ENCODE data around the gene PRKCH. TPM values are rescaled to one million over a fixed set of nuclear protein-coding genes. Genes with fewer than 3 reads are reported as not detected.

The PRKCH gene
- total RNA-seq, 1 experiment from 2014 or later: 58.6 TPM

DNA sequence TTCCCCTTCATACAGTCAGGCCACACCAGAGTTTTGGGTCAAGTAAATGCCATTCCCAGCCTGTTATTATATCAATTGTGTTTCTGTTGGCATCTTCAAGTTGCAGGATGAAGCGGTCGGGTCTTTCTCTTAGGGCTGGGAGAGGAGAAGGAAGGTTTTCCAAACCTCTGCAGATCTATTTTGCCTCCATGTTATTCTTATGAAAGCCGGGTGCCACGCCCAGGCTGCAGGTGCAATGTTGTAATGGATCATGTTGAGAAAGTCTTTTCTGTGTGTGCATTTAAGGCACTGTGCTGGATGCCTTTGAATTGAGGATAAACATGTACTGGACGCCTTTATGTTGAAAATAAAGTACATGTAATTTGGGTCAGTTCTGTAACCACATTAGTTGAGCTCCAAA lies 209.5 kb downstream of the PRKCH start:
- no peak for DNase-seq (ENCODE audit: low read depth, low spot score)
- in situ Hi-C loops (cut with HindIII; ENCODE audit: low pct_unique_long_range_greater_than_20kb, low sequenced_read_pairs): no loop called here

DNA sequence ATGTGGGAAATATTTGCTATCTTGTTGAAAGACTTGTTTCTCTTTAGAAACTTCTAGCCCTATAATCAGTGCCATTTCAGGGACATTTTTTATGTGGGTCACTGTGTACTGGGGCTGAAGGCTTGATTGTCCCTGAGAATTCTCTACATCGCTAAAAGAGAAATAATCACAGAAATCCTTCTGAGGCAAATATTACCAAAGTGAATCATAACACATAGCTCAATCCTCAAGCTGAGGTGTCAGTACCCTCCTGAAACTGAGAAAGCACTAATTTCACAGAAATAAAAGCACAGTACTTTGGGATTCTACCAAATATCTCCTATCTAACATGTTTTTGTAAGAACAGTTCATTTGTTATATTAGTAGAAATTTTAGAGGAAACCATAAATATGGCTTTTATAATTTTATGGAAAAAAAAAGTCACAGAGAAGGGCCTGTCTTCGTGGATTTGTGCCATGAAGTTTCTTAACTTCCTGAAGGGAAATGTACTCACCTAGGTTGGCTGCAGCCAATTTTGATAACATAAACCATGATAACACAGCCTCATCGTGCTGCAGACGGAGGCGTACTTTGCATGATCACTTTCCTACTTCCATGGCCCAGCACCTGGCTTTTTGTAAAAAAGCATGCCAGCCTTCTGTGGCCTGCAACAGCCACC lies 210.2 kb downstream of the PRKCH start:
- in situ Hi-C loops (cut with HindIII; ENCODE audit: low pct_unique_long_range_greater_than_20kb, low sequenced_read_pairs): no loop called here
- no peak for DNase-seq (ENCODE audit: low read depth, low spot score)

GRCh38 chr14:61532123-61532505 lies 210.7 kb downstream of the PRKCH start:
- DNase-seq (ENCODE audit: low read depth, low spot score): no peak
- in situ Hi-C loops (cut with HindIII; ENCODE audit: low pct_unique_long_range_greater_than_20kb, low sequenced_read_pairs): no loop called here

GRCh38 chr14:61532763-61533162 lies 211.4 kb downstream of the PRKCH start:
- in situ Hi-C loops (cut with HindIII; ENCODE audit: low pct_unique_long_range_greater_than_20kb, low sequenced_read_pairs): no loop called here
- DNase-seq (ENCODE audit: low read depth, low spot score): no peak

- DNase-seq (ENCODE audit: low read depth, low spot score): no peak
- in situ Hi-C loops (cut with HindIII; ENCODE audit: low pct_unique_long_range_greater_than_20kb, low sequenced_read_pairs): no loop called here
Measured at GRCh38 chr14:61533513-61534255, 212.3 kb downstream of the PRKCH start.

GRCh38 chr14:61535032-61535431 lies 213.7 kb downstream of the PRKCH start:
- DNase-seq (ENCODE audit: low read depth, low spot score): no peak
- in situ Hi-C loops (cut with HindIII; ENCODE audit: low pct_unique_long_range_greater_than_20kb, low sequenced_read_pairs): no loop called here

- in situ Hi-C loops (cut with HindIII; ENCODE audit: low pct_unique_long_range_greater_than_20kb, low sequenced_read_pairs): no loop called here
Measured at GRCh38 chr14:61535458-61535857, 214.1 kb downstream of the PRKCH start.

GRCh38 chr14:61536661-61537562 lies 215.5 kb downstream of the PRKCH start:
- no peak for DNase-seq (ENCODE audit: low read depth, low spot score)
- in situ Hi-C loops (cut with HindIII; ENCODE audit: low pct_unique_long_range_greater_than_20kb, low sequenced_read_pairs): no loop called here

More at GRCh38 chr14:61535458-61535857, 214.1 kb downstream of the PRKCH start:
- DNase-seq (ENCODE audit: low read depth, low spot score): no peak

DNA sequence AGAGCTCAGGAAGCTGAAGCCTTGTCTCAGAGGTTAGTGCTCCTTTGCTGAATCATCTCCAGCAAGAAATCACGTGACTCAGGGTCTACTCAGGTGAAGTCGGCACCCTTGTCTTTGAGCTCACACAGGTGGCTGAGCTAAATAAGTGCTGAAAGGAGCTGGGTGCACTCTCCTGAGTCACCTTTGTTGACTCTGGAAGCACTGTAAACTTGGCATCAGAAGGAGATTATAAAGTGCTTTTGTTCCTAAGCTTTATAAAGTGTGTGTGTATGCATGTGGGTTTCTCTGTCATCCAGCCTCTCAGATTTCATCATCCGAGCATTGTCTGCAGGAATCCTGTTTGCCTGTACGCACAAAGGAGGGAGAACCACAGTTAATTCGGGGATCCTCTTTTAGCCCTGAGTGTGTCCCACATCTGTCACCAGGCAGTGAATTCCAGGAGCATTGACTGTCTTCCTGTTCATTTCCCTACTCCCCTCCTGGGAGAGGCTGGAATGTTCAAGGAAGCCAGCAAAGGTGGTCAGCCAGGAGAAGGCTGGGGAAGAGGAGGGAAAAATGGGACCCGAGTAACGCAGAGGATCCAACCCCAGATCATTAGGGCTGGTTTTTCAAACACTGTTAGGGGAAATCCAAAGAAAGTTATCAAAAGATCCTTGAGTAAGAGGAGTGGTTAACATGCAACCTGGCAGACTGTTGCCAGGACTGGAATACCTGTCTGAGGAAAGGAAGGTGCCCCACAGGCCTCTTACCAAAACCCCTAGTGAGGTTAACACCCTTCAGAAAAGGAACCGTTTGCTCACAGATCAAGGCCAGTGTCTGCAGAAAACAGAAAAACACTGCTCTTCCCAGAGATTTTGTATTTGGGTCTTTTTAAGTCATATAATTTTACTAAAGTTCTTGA lies 216.4 kb downstream of the PRKCH start:
- DNase-seq (ENCODE audit: low read depth, low spot score): no peak
- in situ Hi-C loops (cut with HindIII; ENCODE audit: low pct_unique_long_range_greater_than_20kb, low sequenced_read_pairs): no loop called here

DNA sequence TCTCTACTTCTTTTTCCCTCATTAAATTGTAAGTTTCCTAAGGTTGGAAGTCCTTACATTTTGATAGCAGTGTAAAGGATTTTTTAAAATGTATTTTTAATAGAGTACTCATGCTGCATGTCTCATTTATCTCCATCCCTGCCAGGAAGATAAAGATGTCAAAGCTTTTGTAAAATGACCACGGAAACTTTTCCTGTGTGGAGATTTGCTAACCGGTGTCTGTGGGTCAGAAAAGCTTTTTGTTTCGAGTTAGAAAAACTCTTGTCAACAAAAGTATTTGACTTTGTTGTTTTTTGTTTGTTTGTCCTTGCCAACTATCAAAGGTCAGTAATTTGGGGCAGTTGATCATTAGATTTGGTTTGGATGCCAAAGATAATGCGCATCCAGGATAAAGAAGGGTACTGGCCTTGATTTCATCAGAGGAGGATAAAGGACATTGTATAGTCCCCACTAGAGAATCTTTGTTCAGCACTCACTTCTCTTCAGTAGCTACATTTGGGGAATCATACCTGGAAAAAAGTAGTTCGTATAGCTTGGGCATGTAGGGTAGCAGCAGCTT lies 217.2 kb downstream of the PRKCH start:
- in situ Hi-C loops (cut with HindIII; ENCODE audit: low pct_unique_long_range_greater_than_20kb, low sequenced_read_pairs): no loop called here

DNA sequence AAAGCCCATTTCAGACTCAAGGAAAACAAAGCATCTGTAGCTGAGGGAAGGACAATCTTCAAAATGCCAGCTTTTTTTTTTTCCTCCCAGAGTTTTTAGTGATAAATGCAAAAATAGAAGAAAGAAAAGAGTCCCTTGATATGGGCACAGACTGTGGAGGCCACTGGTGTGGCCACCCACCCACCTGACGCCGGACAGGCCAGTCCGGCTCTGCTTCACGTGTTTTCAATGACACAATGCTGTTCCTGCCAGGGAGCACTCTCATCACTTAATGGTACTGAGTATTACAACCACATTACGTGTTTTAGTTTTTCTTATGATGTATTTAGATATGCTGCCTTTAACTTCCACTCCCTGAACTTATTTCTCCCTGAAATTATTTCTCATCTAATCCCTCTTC lies 218.3 kb downstream of the PRKCH start:
- no peak for DNase-seq (ENCODE audit: low read depth, low spot score)
- in situ Hi-C loops (cut with HindIII; ENCODE audit: low pct_unique_long_range_greater_than_20kb, low sequenced_read_pairs): no loop called here

More for the DNA sequence above, 217.2 kb downstream of the PRKCH start:
- no peak for DNase-seq (ENCODE audit: low read depth, low spot score)

DNA sequence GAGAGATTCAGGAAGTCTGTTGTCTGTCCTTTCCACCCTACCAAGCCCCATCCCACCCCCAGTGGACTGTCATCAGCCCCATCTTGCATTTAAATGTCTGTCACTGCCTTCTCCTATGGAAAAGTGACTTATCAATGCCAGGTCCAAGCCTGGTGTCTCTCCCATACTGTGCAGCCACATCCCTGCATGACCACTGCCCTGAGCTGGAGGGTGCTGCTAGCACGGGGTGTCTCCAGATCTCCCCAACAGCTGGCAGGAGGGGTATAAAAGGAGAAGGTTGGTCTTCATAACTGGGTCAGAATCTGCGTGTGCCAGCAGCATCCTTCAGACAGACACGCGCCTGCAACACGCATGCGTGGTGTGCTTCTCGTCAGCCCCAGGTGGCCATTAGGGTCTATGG lies 219.6 kb downstream of the PRKCH start:
- DNase-seq (ENCODE audit: low read depth, low spot score): no peak
- in situ Hi-C loops (cut with HindIII; ENCODE audit: low pct_unique_long_range_greater_than_20kb, low sequenced_read_pairs): no loop called here

- DNase-seq (ENCODE audit: low read depth, low spot score): no peak
- in situ Hi-C loops (cut with HindIII; ENCODE audit: low pct_unique_long_range_greater_than_20kb, low sequenced_read_pairs): no loop called here
Measured at GRCh38 chr14:61542848-61543790, 221.7 kb downstream of the PRKCH start.

GRCh38 chr14:61543946-61544345 lies 222.6 kb downstream of the PRKCH start:
- no peak for DNase-seq (ENCODE audit: low read depth, low spot score)
- in situ Hi-C loops (cut with HindIII; ENCODE audit: low pct_unique_long_range_greater_than_20kb, low sequenced_read_pairs): no loop called here

DNA sequence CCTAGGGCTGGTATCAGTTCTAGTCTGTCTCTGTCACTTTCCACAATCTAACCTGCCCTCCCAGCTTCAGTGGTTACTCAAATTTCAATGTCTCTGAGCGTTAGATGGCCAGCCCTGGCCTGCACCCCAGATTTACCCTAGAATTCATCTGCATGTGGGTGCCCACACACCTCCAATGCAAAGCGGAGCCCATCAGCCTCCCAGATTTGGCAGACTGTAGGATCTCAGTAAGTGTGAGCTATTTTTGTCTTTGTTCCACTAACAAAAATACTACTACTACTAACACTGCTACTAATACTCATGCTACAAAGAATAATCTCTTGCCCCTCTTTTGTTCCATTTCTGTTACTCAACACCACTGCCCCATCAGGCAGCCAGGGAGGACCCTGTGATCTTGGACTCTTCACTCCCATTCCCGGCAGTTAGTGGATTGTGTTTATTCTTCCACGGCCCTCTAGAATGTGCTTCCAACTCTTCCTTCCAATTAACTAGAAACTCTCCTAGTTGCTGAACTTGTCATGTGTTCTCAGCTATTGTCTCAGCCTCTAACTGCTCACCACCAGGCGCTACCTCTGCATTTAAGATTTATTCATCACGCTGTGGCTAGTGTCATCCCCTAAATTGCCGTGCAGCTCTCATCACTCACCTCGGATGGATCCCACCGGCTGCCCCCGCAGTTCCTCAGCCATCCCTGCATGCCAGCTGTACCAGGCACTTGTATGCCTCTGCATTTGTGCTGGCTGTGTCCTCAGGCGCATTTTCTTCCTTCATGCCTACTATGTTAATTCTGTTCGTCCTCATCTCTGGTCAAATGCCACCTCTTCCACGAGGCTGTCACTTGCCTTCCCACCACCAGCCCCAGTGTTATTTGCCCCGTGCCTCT lies 223.3 kb downstream of the PRKCH start:
- in situ Hi-C loops (cut with HindIII; ENCODE audit: low pct_unique_long_range_greater_than_20kb, low sequenced_read_pairs): no loop called here
- DNase-seq (ENCODE audit: low read depth, low spot score): no peak
